ENCODE data around the gene FIS1.

DNA sequence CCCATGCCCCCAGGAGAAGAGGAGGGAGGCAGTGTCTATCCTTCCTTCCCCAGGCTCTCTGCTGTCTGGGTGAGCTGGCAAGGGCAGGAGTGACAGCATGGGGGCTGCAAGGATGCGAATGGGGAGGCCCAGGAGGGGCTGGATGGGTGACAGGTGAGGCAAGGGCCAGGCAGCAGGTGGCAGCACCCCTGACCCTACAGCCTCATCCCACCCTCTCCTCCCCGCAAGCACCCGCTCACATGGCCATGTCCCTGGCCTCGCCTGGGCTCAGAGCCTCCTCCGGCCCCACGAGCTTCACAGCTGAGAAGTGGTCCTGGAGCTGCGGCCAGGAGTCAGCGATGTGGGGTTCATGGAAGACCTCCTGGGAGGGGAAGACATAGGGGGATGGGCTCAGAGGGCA lies 32.9 kb downstream of the FIS1 start:
- TF ChIP-seq CTCF (IDR thresholded peaks at IDR 0.05 in 4 of 5, conservative IDR thresholded peaks at IDR 0.05 in 1 of 5) = no peak
- no peak for TF ChIP-seq POLR2A (IDR thresholded peaks at IDR 0.05)

Data from gastrocnemius medialis (tissue), 4 donors.